ENCODE measurements around the gene RAD51B. TPM values are rescaled to one million over a fixed set of nuclear protein-coding genes. Genes with fewer than 3 reads are reported as not detected.

Gene RAD51B
- total RNA-seq, 1 experiment from 2014 or later, result 20.0 TPM

GRCh38 chr14:68520637-68521556 lies 701.3 kb downstream of the RAD51B start:
- Histone ChIP-seq H4K20me1 (ENCODE audit: insufficient read depth) (no peaks in the 10 kb centered on the region), H3K9me2 (ENCODE audit: insufficient read depth) (no peaks in the 10 kb centered on the region), H3K36me3 (ENCODE audit: control insufficient read depth in 1 of 2, insufficient read depth in 2 of 2, low read length in 2 of 2) (no peaks in the 10 kb centered on the region), H3K27me3 (ENCODE audit: insufficient read depth, low read length) (no peaks in the 10 kb centered on the region), H3K4me3 (replicated peaks in 1 of 2; ENCODE audit: low read depth in 1 of 2, low read length in 2 of 2) (peak overlapping the region in 1 of 2 experiments; percentile 6; a peak in 1 of 4 replicates), H3K27ac (ENCODE audit: low read depth, low read length) (peak overlapping the region; percentile 42; the same call in 1 of the 2 replicates), H3K9ac (ENCODE audit: low read length) (peak overlapping the region; percentile 37), H2AFZ (ENCODE audit: low read depth, low read length, poor library complexity, severe bottlenecking) (no peak overlapping the region), H3K4me1 (ENCODE audit: control insufficient read depth in 1 of 2, insufficient read depth in 2 of 2, low read length in 2 of 2) (peaks cover 48 to 53% of the 10 kb centered on the region in 2 experiments), H3K9me3 (ENCODE audit: control insufficient read depth in 1 of 2, insufficient read depth in 1 of 2, low read depth in 1 of 2, low read length in 2 of 2) (no peaks in the 10 kb centered on the region), H3K79me2 (ENCODE audit: insufficient read depth, low read length) (no peaks in the 10 kb centered on the region), H3K4me2 (ENCODE audit: low read length) (peak overlapping the region; percentile 65)
- ATAC-seq (peak; percentile 98), DNase-seq (ENCODE audit: low read depth, low spot score) (peak; percentile 81)
- ChIA-PET CTCF (interaction anchor here (0.9 kb wide), 1 partner anchor 13 kb away, joined by 3 read pairs; no protein-coding TSS in a partner anchor), POLR2A (interaction anchor here (0.9 to 1.8 kb wide), 5 partner anchors 10 to 272 kb away, joined by 3 to 5 read pairs (median 4); partner anchors contain the start of gene ZFP36L1), RAD21 (ENCODE audit: low non-redundant PET in 1 of 2, low total read pairs in 2 of 2, uncharacterized antibody in 2 of 2, unreplicated experiment in 2 of 2) (no interaction called here)
- BruUV-seq (replicated peaks), result no TSS peak
- intact Hi-C loops (cut with micrococcal nuclease), result no loop called here
- no peak for TF ChIP-seq SRF (IDR thresholded peaks at IDR 0.05; ENCODE audit: low read depth)
- TF ChIP-seq EGR1 (IDR thresholded peaks at IDR 0.05; ENCODE audit: low read depth), result no peak
- TF ChIP-seq ELF1 (IDR thresholded peaks at IDR 0.05; ENCODE audit: borderline replicate concordance, low read depth), result no peak
- peak; percentile 90 for TF ChIP-seq JUND (IDR thresholded peaks at IDR 0.05)
- TF ChIP-seq, protein P1, sequence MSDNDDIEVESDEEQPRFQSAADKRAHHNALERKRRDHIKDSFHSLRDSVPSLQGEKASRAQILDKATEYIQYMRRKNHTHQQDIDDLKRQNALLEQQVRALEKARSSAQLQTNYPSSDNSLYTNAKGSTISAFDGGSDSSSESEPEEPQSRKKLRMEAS (IDR thresholded peaks at IDR 0.05), result peak; percentile 72
- TF ChIP-seq ZFX (IDR thresholded peaks at IDR 0.05), result no peak; the same call in 1 of the 2 replicates
- peak; percentile 55 for TF ChIP-seq CBX3 (IDR thresholded peaks at IDR 0.05; ENCODE audit: low read depth)
- peak; percentile 61 for TF ChIP-seq TCF7L2 (IDR thresholded peaks at IDR 0.05; ENCODE audit: borderline replicate concordance, extremely low read depth, insufficient read depth, insufficient read length)
- TF ChIP-seq CEBPB (IDR thresholded peaks at IDR 0.05; ENCODE audit: low read depth), result 0 out of 2 replicates have a peak, but pooled peaks have one; percentile 48
- TF ChIP-seq, protein P2, sequence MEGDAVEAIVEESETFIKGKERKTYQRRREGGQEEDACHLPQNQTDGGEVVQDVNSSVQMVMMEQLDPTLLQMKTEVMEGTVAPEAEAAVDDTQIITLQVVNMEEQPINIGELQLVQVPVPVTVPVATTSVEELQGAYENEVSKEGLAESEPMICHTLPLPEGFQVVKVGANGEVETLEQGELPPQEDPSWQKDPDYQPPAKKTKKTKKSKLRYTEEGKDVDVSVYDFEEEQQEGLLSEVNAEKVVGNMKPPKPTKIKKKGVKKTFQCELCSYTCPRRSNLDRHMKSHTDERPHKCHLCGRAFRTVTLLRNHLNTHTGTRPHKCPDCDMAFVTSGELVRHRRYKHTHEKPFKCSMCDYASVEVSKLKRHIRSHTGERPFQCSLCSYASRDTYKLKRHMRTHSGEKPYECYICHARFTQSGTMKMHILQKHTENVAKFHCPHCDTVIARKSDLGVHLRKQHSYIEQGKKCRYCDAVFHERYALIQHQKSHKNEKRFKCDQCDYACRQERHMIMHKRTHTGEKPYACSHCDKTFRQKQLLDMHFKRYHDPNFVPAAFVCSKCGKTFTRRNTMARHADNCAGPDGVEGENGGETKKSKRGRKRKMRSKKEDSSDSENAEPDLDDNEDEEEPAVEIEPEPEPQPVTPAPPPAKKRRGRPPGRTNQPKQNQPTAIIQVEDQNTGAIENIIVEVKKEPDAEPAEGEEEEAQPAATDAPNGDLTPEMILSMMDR (IDR thresholded peaks at IDR 0.05 in 2 of 3, conservative IDR thresholded peaks at IDR 0.05 in 1 of 3; ENCODE audit: borderline replicate concordance in 1 of 3, insufficient read depth in 1 of 3, low read depth in 2 of 3, low read length in 2 of 3), result no peak
- TF ChIP-seq, protein P3, sequence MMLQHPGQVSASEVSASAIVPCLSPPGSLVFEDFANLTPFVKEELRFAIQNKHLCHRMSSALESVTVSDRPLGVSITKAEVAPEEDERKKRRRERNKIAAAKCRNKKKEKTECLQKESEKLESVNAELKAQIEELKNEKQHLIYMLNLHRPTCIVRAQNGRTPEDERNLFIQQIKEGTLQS (IDR thresholded peaks at IDR 0.05), result peak; percentile 85
- no peak for TF ChIP-seq EZH2phosphoT487 (IDR thresholded peaks at IDR 0.05; ENCODE audit: borderline replicate concordance)
- TF ChIP-seq SP1 (IDR thresholded peaks at IDR 0.05; ENCODE audit: low read depth), result peak; percentile 52
- TF ChIP-seq POLR2A (IDR thresholded peaks at IDR 0.05; ENCODE audit: borderline replicate concordance, extremely low read depth, insufficient read depth, insufficient read length), result no peak
- peak; percentile 85 for TF ChIP-seq FOSL1 (IDR thresholded peaks at IDR 0.05; ENCODE audit: low read depth)
- TF ChIP-seq RAD21 (IDR thresholded peaks at IDR 0.05; ENCODE audit: low read depth), result no peak
- TF ChIP-seq ZNF274 (IDR thresholded peaks at IDR 0.05; ENCODE audit: low read depth, low read length), result no peak
- no peak for TF ChIP-seq YY1 (IDR thresholded peaks at IDR 0.05; ENCODE audit: extremely low read depth, insufficient replicate concordance, low read depth, low read length)
- TF ChIP-seq, protein P4, sequence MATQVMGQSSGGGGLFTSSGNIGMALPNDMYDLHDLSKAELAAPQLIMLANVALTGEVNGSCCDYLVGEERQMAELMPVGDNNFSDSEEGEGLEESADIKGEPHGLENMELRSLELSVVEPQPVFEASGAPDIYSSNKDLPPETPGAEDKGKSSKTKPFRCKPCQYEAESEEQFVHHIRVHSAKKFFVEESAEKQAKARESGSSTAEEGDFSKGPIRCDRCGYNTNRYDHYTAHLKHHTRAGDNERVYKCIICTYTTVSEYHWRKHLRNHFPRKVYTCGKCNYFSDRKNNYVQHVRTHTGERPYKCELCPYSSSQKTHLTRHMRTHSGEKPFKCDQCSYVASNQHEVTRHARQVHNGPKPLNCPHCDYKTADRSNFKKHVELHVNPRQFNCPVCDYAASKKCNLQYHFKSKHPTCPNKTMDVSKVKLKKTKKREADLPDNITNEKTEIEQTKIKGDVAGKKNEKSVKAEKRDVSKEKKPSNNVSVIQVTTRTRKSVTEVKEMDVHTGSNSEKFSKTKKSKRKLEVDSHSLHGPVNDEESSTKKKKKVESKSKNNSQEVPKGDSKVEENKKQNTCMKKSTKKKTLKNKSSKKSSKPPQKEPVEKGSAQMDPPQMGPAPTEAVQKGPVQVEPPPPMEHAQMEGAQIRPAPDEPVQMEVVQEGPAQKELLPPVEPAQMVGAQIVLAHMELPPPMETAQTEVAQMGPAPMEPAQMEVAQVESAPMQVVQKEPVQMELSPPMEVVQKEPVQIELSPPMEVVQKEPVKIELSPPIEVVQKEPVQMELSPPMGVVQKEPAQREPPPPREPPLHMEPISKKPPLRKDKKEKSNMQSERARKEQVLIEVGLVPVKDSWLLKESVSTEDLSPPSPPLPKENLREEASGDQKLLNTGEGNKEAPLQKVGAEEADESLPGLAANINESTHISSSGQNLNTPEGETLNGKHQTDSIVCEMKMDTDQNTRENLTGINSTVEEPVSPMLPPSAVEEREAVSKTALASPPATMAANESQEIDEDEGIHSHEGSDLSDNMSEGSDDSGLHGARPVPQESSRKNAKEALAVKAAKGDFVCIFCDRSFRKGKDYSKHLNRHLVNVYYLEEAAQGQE (IDR thresholded peaks at IDR 0.05; ENCODE audit: low read depth), result no peak
- TF ChIP-seq SIN3A (IDR thresholded peaks at IDR 0.05; ENCODE audit: low read depth), result no peak
- TF ChIP-seq POLR2AphosphoS5 (IDR thresholded peaks at IDR 0.05; ENCODE audit: low read depth, low read length), result peak; percentile 63

All from HCT116 (cell line).